NCI-H146 treated with DMSO at 0.1 percent for 48 hours (cell line): ENCODE results near the gene KIAA0753.

Experiments used
- DNase-seq: peaks from one replicate; lab custom pipeline; 2025; ENCODE audit not compliant: unreplicated experiment; lab: John Stamatoyannopoulos, UW

Gene KIAA0753

DNA sequence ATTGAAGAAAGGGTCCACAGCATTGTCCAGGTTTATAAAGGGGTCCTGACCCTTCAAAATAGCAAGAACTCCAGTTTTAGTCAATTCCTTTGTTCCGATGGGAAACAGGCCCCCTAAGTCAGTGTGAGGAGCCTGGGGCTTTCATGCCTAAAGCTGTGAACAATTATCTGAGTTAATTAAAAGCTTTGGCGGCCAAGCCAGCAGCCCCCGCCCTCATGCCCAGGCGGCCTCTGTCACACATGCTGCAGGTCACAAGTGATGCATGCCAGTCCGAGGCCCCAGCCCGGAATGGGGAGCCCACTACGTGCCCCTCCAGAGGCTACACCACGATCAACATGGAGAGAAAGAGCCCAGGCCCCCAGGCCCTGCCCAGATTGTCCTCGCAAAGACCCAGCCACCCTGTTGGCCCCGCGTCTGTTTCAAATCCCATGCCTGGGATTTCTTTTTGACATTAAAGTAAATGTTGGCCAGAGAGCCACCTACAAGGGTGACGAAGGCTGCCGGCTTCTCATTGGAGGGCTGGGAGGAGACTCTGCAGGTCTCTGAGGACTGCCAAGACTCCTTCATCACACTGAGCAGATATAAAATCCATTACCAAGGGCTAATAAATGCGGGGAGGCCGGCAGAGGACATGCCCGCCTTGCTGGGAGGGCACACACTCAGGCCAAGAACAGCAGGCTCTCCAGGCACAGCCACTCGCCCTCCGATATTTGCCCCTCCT, 69.6 kb downstream of the KIAA0753 start:
- DNase-seq: no peak

DNA sequence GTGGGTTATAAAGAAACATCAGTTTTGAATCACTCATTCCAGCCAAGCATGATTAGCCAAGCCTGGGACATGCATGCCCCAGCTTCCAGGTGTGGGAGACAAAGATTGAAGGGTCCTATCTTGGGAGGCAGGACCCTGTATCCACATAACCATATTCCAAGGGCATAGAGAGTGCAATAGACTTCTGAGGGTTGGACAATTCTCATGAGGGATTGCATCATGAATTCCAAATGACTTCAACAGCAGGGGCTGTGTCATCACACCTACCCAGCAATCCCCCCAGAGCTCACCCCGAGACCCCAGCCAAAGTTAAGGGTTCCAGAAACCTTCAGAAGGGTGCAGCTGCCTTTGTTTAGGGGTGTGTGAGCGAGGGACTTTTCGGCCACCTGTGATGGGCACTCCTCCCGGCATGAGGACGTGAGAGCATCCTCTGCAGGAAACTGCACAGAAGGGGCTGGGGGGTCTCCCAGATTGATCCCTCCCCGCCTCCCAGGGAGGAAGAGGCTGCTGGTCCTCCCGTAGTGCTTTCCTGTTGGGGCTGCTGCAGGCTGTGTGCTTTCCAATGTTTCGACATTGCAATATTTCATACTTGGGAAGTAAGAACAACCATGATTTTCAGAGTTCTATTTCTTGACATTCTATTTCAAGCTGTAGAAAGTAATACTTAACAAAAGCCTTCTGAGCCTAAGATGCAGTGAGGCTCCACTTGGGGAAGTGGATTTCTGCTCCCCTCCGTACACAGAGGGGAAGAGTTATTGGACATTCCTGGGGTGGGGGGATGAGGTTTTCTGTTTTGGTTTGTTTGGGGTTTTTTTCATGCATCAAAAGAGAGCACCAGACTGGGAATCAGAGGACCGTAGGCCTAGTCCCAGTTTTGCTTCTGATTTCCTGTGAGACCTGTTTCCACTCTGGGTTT, 70.9 kb downstream of the KIAA0753 start:
- no peak for DNase-seq

DNA sequence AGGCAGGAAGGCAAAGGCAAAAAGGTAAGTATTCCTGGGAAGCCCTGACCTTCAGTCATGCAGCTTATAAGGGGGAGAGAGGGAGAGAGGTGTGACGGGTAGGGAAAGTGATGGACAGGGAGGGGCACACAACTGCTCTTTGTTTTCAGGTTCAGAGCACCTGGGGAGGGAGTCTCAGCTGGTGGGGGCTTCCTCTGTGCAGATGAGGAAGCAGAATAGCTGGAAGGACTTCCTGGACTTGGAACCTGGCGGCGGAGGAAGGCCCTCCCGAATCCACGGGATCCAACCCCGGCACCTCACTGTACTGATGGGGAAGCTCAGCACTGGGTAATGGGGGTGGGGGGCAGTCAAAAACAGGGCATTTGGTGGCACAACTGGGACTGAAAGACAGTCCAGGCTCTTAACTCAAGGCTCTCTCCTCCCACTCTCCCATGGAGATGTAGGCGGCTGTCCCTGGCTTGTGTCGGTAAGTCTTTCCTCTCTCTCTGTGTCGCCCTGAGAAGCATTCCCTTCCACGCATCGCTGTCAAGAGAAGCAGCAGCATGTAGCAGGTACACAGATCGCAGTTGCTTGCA, 72.2 kb downstream of the KIAA0753 start:
- no peak for DNase-seq

DNA sequence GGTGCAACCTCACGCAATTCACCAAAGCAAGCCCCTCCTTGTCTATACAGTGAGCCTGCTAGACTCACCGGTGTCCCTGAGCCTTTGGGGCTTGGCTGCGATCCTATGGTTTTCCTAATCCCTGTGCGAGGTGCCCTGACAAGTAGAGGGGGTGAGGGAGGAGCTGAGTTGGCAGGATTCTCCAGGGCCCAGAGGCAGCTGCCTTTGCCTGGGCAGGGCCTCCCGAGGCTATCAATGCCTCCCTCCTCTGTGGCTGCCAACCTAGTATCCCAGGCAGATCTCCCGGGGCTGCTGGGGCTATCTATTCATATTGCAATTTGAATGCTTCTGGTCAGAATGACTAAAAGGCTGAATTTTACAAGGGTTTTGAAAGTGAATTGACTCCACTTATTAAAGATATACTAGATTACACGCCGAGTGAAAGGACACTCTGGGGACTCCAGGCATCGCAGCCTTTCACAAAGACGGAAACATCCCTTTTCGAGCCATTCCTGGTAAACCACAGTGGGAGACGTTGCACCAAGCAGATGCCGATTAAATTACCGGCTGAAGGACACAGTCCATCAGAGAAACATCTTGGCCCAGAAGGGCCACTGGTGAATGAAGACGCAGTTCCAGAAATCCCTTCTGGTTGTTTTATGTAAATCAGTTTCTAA, 72.9 kb downstream of the KIAA0753 start:
- DNase-seq: no peak

DNA sequence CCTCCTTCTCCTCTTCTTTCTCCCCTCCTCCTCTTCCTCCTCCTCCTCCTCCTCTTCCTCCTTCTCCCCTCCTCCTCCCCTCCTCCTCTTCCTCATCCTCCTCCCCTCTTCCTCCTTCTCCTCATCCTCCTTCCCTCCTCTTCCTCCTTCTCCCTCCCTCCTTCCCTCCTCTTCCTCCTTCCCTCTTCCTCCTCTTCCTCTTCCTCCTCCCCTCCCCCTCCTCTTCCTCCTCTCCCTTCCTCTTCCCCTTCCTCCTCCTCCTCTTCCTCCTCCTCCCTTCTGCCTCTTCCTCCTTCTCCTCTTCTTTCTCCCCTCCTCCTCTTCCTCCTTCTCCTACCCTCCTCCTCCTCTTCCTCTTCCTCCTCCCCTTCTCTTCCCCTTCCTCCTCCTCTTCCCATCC, 79.1 kb downstream of the KIAA0753 start:
- no peak for DNase-seq

DNA sequence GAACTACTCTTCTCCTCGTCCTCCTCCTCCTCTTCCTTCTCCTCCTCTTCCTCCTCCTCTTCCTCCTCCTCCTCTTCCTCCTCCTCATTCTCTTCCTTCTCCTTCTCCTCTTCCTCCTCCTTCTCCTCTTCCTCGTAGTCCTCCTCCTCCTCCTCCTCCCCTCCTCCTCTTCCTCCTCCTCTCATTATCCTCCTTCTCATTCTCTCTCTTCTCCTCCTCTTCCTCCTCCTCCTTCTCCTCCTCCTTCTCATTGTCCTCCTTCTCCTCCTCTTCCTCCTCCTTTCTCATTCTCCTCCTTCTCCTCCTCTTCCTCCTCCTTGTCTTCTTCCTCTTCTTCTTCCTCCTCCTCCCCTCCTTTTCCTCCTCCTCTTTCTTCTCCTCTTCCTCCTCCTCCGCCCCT, 80.0 kb downstream of the KIAA0753 start:
- DNase-seq: no peak

DNA sequence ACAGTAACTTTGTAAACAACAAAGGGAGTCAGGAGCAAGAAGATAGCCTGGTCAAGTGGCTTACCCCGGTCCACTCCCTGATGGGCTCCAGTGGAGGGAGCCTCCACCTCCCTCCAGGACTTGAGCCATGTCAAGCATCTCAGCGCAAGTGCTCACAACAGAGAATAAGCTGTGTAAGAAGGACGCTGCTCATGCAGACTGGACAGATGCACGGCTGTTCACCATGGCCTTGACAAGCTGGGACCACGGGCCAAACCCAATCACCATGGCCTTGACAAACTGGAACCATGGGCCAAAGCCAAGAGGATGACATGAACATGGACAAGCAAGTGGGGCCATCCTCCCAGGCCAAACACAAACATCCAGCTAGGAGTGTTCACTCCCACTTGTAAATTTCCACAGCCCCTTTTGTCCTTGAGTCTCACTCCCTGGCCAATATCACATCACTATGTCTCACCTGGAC, 80.7 kb downstream of the KIAA0753 start:
- no peak for DNase-seq

DNA sequence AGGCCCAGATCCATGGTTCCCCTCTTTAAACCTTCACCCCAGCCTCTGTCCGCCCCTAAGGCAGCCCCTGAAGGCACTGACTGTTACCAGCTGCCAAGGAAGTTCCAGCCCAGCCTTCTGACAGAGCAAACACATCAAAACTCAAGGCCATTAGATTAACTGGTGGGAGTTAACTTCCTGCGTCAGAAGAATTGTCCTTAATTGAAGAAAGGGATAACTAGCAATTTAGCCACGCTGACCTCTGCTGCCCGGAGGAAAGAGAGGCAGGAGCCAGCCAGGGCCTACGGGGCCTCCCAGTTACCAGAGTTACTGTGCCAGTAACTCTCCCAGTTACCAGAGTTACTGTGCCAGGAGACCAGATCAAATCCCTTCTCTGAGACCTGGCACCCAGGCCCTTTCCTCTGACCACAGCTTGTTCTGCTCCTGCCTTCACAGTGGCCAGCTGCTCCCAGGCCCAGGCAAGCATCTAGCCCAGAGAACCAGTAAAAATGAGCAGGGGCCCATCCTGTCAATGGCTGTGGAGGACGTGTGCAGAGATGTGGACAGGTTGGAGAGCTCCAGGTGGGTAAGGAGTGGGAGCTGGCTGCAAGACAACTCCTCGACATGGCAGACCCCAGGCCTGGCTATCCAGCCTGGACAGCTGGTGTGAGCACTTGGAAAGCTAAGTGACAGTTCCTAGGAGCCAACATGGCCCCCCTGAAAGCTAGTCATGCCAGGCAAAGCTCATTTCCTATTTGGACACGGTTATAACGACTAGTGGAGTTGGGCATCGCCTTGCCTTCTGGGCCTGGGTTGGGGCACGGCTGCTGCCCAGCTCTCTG, 81.4 kb downstream of the KIAA0753 start:
- peak; percentile 4 for DNase-seq

DNA sequence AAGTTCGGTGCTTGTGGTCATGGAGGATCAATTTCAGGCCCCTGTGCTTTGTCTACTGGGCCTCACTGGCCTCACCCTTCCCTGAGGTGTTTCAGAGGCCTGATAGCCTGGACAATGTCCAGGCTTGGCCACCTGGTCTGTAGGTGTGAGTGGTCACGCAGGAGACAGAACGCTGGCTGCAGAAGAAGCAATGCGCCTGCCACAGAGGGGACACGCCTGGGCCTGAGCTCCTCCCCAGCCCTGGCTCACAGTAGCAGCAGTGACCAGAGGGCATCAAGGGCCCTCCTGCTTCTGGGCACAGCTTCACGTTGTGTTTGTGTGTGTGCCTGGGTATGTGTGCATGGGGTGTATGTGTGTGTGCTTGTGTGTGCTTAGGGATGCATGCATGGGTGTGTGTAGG, 82.2 kb downstream of the KIAA0753 start:
- DNase-seq: no peak

DNA sequence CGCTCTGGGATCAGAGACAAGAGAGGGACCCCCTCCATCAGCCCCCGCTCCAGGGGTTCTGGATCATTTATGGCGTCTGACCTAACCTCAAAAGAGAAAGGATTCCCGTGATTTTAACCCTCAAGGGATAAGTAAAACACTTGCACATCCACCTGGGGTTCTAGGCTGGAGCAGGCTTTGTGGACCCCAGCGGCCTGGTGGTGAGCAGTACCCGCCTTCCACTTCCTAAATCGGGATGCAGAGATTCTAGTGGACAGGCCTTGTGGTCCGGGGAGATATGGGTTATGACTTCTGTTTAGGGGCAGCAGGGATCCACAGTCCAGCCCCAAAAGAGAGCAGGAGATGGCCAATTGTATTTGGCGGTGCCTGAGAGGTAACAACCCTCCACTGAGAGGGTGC, 83.5 kb downstream of the KIAA0753 start:
- no peak for DNase-seq

DNA sequence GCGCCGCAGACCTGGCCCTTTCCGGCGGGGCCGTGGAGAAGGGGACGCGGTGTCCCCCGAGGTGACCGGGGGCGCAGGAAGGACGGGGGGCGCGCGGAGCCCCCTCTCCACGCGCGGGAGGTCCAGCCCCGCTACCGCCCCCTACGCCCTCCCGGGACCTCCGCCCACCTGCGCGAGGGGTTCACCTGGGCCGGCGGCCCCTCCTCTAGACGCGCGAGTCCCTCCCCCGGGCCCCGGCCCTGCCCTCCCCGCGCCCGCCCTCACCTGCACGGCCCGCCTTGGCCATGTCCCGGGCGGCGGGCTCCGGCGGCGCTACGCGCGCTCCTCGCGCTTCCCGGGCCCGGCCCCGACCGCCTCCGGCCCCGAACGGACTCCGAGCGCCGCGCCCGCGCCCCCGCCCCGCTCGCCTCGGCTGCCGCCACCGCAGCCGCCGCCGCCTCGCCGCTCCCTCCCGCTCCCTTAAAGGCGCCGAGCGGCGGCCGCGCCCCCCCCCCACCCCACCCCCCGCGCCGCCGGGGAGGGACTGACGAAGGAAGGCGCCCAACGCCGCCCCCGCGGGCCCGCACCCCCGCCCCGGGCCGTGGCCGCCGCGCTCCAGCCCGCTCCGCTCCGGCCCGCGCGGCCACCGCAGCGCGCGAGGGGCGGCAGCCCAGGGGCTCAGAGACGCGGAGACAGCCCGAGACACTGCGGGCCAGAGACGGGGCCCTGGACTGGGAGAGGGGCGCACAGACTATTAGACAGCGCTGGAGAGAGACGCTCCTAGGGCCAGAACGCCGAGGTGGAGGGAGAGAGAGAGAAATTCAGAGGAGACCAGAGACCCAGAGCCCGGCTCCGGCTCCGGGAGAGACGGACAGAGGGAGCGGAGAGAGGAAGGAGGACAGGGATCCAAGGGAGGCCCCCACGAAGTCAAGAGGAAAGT, 84.1 kb downstream of the KIAA0753 start, which contains the start of gene PITPNM3:
Gene PITPNM3, minus strand, starts transcription at position 435 of the 919 bp plus-strand sequence. Its CDS starts 149 bp downstream, at position 286.
- DNase-seq: no peak

DNA sequence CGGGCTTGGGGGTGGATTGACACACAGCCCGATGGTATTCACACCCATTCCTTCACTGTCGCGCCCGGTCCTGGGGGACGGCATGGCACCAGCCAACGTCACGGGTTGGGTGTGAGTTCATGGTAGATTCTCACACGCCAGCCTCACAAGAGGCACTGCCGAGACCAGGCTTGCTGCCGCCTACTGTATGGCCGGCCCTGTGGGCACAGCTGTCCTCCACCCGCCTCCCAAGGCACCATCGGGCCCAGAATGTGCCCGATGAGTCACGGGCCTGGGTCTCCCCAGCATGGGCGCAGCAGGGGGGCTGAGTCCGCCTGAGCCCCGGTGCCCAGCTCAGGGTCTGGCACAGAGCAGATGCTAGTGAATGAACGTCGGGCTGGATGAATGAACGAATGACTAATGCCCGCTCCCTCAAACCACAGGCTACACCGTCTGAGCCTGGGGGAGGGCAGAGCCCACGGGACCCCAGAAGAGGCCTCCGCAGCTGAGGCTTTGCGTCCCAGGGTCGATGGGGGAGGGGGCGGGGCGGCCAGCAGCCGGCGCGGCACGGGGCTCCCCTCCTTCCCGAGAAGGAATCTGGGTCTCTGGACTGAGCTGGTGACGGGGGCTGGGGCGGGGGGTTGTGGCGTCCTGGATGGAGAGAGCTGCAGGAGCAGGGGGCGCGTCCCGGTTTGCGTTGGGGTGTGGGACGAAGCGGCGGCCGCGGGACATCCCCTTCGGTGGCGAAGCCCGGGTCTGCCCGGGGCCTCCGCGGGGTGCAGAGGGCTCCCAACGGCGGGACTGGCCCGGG, 85.0 kb downstream of the KIAA0753 start:
- DNase-seq: no peak

DNA sequence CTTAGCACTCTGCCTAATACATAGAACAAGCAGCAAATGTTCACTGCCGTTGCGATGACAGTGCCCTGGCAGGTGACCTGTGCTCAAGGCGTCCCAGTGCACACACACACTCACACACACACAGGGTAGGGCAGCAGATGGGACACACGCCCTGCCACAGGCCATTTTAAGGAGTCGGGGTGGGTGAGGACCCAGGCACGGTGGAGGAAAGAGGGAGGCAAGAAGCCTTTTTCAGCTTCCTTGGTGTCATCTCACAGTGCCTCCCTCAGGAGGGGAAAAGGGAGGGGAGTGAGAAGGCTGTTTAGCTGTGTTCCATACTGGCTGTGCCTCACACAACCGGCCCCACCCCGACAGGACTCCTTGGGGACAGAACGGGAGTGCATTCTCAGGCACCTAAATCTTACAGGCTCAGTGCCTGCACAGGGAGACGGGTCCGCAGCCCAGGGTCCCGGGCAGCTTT, 85.6 kb downstream of the KIAA0753 start:
- DNase-seq: no peak

DNA sequence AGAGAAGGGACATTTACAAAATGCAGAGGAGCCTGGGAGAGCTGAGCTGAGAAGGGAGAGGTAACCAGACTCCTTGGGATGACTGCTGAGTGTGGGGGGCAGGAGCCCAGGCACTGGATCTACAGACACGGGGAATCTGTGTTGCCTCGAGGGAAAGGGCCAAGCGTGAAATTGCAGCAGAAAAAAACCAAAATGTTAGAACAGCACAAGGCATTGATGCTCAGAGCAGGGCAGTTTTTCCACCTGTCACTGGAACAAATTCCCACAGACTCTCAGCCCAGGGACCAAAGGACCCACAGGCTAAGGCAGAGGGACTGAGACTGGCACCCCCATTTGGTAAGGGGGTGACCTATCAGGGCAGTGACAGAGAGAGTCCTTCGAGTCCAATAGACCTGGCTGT, 86.2 kb downstream of the KIAA0753 start:
- no peak for DNase-seq

DNA sequence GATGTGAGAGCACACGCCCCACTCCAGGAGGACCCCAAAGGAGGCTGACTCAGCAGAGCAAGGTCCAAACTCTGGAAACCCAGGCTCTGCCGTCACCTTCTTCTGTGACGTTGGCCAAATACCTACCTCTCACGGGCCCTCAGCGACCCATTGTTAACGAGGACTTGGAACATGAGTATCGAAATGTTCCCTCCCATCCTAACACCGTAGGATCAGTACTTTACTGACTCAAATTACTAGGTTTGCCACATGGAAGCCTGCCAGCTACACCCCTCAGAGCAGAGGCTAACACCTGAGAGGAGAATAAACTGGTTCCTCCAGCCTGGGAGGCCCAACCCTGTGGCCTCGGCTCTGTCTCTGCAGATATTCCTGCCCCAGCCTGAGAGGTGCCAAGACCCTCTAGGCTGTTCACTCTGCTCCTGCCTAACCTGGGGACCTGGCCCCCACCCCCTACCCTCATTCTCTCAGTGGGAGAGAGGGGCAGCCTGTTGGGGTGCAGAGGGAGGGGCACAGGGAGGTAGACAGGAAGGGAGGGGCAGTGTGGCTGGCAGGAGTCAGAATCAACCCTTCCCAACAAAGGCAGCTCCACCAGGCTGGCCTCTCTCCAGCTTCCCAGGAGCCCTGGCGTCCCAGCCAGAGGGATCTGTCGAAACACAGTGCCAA, 88.5 kb downstream of the KIAA0753 start:
- no peak for DNase-seq

DNA sequence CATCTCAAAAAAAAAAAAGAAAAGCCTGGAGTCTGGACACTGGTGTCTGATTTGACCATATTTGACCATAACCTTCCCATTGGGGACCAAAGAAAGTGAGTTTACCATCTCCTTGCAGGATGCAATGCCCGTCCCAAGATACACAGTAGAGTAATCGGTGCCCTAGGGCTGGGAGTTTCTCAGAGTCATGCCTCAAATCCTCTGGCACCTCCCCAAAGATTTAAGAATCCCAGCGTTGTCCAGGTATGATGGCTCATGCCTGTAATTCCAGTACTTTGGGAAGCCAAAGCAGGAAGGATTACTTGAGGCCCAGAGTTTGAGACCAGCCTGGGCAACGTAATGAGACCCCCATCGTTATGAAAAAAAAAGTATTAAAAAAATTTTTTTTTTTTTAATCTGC, 89.2 kb downstream of the KIAA0753 start:
- no peak for DNase-seq

DNA sequence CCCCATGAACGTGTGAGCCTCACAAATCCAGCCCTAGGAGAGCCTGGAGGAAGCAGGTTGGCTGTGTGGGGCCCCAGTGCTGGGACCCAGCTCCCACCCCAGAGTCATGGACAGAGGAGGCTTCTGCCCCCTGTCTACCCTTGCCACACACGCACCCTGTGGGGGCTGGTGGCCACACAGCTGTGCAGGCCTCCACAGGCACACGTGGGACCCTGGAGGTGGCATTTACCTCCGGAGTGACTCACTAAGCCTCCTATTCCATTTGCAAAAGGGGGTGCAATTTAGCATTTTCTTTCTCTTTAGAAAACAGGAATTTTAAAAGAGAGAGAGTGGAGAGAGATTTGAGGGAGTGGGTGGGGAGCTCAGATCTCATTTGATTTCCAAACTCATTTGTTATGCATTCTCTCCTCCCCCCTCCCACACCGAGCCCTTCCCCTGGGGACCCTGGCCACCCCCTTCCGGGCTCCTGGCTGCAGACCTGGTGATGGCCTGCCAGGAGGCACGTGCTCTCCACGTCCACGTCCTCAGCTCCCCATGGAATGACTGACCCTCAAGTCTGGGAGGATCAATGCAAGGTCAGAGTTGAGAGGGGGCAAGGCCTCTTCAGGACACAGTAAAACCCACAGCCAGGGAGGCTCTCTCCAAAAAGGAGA, 91.0 kb downstream of the KIAA0753 start:
- DNase-seq: no peak
